ENCODE measurements around the gene PKN3.

GRCh38 chr9:128688501-128689292 lies 13.6 kb upstream of the PKN3 start, which contains the start of gene SET:
- TF ChIP-seq EP300 (conservative IDR thresholded peaks at IDR 0.05; ENCODE audit: poor library complexity, severe bottlenecking), result peak; percentile 51
- no peak for TF ChIP-seq CTCF (IDR thresholded peaks at IDR 0.05; ENCODE audit: poor library complexity, severe bottlenecking)
- peak; percentile 79 for TF ChIP-seq MXI1 (conservative IDR thresholded peaks at IDR 0.05; ENCODE audit: poor library complexity, severe bottlenecking)
